Stimulated activated naive B cell treated with anti-CD40 and anti-IgM and Interleukin-4, amounts not matched to agents 10 μg/mL and 1 μg/mL and 100 μg/mL, for 72 hours (primary cell): ENCODE data around the gene EXOC6.
A peak's percentile ranks its signal among the peaks of the same experiment; 100 is the strongest.

Source experiments
- ATAC-seq, 2 donors: fragments of 150-1000 bp; cut with Tn5 transposase; replicated peaks; 2 replicates each; pipeline ENCODE4 v1.10.0; 2021; ENCODE audit warnings: moderate library complexity in 1 of 2
- DNase-seq: peaks from one replicate; pipeline ENCODE4 v3.0.0; 2021
- H3K27ac Mint-ChIP-seq: one replicate; pipeline ENCODE4 v1.8.0; 2022; ENCODE audit warnings: mild to moderate bottlenecking, mixed read lengths
- H3K27me3 Mint-ChIP-seq, 2 donors: one replicate each; pipeline ENCODE4 v1.8.0; 2022; ENCODE audit warnings: mixed read lengths in 2 of 2
- H3K36me3 Mint-ChIP-seq, 2 donors: one replicate each; pipeline ENCODE4 v1.8.0; 2022; ENCODE audit warnings: mixed read lengths in 2 of 2, mild to moderate bottlenecking in 1 of 2
- H3K4me1 Mint-ChIP-seq, 2 donors: one replicate each; pipeline ENCODE4 v1.8.0; 2022; ENCODE audit warnings: mixed read lengths in 2 of 2, mild to moderate bottlenecking in 1 of 2
- H3K4me3 Mint-ChIP-seq, 2 donors: one replicate each; pipeline ENCODE4 v1.8.0; 2022; ENCODE audit warnings: mild to moderate bottlenecking in 2 of 2, mixed read lengths in 2 of 2, moderate library complexity in 1 of 2
- H3K9me3 Mint-ChIP-seq, 2 donors: one replicate each; pipeline ENCODE4 v1.8.0; 2022; ENCODE audit warnings: mixed read lengths in 2 of 2, mild to moderate bottlenecking in 1 of 2

The EXOC6 gene

DNA sequence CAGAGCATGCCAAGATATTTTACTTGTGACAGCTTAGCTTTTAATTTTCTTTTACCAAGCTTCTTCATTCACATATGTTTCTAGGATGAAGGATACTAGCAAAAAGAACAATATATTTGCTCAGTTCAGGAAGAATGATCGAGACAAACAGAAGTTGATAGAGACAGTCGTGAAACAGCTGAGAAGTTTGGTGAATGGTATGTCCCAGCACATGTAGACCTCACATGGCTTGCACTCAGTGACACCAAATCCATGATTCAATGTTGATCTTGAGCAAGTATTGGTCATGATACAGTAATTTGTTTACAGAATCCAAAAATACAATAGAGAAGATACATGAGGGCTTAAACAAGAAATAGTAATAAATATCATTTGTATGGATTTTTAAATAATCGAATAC, 209.8 kb downstream of the EXOC6 start:
- H3K9me3 Mint-ChIP-seq = no peaks in the 10 kb centered on the region
- DNase-seq (no peak), ATAC-seq (no peak)
- H3K27ac Mint-ChIP-seq = no peak overlapping the region
- H3K27me3 Mint-ChIP-seq = peaks cover 20 to 33% of the 10 kb centered on the region in 2 donors
- H3K4me1 Mint-ChIP-seq = peaks cover 19 to 27% of the 10 kb centered on the region in 2 donors
- no peak overlapping the region for H3K4me3 Mint-ChIP-seq
- H3K36me3 Mint-ChIP-seq = peaks cover 19 to 32% of the 10 kb centered on the region in 2 donors

- Mint-ChIP-seq H3K27ac (peak within 1 kb of the TSS; percentile 80), H3K27me3 (peaks cover 38 to 52% of the 10 kb centered on the region in 2 donors), H3K4me1 (peaks cover 23 to 31% of the 10 kb centered on the region in 2 donors), H3K4me3 (peak within 1 kb of the TSS; percentile 87 to 92), H3K36me3 (peaks cover 19 to 32% of the 10 kb centered on the region in 2 donors), H3K9me3 (no peaks in the 10 kb centered on the region)
- DNase-seq (no peak), ATAC-seq (no peak)
These were observed 211.9 kb downstream of the EXOC6 start, which contains the start of gene CYP26C1 for GRCh38 chr10:93059975-93060886. Gene CYP26C1, plus strand, starts transcription at chr10:93060798. Its CDS starts 466 bp downstream, at chr10:93061264.

GRCh38 chr10:93060887-93061593, 212.7 kb downstream of the EXOC6 start:
- Mint-ChIP-seq H3K4me3 (peak overlapping the region; percentile 87 to 92), H3K36me3 (peaks cover 19 to 29% of the 10 kb centered on the region in 2 donors), H3K27ac (peak overlapping the region; percentile 80), H3K4me1 (peaks cover 23 to 37% of the 10 kb centered on the region in 2 donors), H3K9me3 (no peaks in the 10 kb centered on the region), H3K27me3 (peaks cover 43 to 58% of the 10 kb centered on the region in 2 donors)
- ATAC-seq (no peak), DNase-seq (no peak)

GRCh38 chr10:93061594-93062513, 213.5 kb downstream of the EXOC6 start:
- ATAC-seq (peak; percentile 65 to 73), DNase-seq (no peak)
- H3K27me3 Mint-ChIP-seq = peaks cover 50 to 64% of the 10 kb centered on the region in 2 donors
- peak overlapping the region; percentile 87 for H3K27ac Mint-ChIP-seq
- peaks cover 23 to 37% of the 10 kb centered on the region in 2 donors for H3K4me1 Mint-ChIP-seq
- H3K36me3 Mint-ChIP-seq = peaks cover 19 to 28% of the 10 kb centered on the region in 2 donors
- H3K9me3 Mint-ChIP-seq = no peaks in the 10 kb centered on the region
- peak overlapping the region; percentile 87 to 92 for H3K4me3 Mint-ChIP-seq

DNA sequence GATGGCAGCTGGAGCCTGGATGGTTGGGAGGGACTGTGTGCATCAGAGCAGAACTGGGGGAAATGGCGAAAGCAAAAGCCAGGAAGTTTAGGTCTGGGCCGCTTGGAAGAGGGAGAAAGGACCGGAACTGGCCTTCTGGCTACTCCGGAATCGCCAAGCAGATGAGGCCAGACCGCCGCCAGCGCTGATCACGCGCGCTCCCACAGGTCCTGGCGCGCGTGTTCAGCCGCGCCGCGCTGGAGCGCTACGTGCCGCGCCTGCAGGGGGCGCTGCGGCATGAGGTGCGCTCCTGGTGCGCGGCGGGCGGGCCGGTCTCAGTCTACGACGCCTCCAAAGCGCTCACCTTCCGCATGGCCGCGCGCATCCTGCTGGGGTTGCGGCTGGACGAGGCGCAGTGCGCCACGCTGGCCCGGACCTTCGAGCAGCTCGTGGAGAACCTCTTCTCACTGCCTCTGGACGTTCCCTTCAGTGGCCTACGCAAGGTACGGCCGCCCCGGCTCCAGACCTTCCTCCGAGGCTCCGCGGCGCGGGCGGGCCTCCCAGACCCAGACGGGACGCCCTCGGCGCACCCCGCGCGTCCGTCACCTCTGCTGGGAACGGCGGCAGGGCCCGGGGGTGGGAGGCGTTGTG, 214.3 kb downstream of the EXOC6 start:
- peak; percentile 80 to 83 for ATAC-seq
- Mint-ChIP-seq H3K9me3 (no peaks in the 10 kb centered on the region), H3K4me1 (peaks cover 23 to 37% of the 10 kb centered on the region in 2 donors), H3K36me3 (peaks cover 17 to 24% of the 10 kb centered on the region in 2 donors), H3K4me3 (peak overlapping the region; percentile 87 to 92), H3K27ac (peak overlapping the region; percentile 87), H3K27me3 (peaks cover 58 to 72% of the 10 kb centered on the region in 2 donors)
- DNase-seq = no peak

DNA sequence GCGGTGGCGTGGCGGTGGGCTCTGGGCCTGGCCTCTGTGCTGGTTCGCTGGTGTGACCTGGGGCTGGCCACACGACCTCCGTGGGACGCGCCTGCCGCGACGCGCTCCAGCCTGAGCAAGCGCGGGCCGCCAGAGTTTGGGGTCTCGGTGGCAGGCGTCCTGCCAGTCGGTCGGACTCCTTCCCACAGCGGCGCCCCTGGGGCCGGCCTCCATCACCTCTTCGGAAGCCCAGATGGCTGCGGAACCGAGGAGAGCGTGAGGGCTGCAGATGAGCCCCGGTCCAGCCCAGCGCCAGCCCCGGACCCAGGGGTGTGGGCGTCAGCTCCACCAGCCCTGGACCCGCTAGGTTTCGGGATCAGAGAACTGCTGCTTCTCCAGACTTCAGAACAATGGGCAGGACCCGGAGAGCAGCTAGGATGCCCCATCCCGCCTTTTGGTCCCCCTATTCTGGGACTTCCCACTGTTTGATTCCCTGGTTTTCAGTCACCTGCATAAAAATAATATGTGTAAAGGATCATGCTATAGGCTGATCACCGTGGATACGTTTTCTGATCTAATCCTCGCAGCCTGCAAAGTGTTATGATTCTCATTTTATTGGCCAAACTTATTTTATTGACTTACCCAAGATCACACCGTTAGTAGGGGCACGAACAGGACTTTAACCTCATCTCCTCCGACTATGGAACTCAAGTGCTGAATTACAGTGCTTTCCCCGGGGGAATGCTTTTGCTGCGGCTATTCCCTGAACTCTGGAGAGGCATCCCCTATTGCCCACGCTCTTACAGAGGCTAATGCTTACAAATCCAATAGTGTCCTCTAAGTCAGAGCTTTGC, 215.0 kb downstream of the EXOC6 start:
- ATAC-seq (no peak), DNase-seq (no peak)
- Mint-ChIP-seq H3K27me3 (peaks cover 61 to 79% of the 10 kb centered on the region in 2 donors), H3K4me1 (peaks cover 24 to 41% of the 10 kb centered on the region in 2 donors), H3K9me3 (no peaks in the 10 kb centered on the region), H3K4me3 (peak overlapping the region in 1 of 2 donors; percentile 92), H3K36me3 (peaks cover 13 to 19% of the 10 kb centered on the region in 2 donors), H3K27ac (no peak overlapping the region)

GRCh38 chr10:93063977-93064660, 215.8 kb downstream of the EXOC6 start:
- H3K4me1 Mint-ChIP-seq = peaks cover 29 to 48% of the 10 kb centered on the region in 2 donors
- ATAC-seq (no peak), DNase-seq (no peak)
- H3K4me3 Mint-ChIP-seq = no peak overlapping the region
- peaks cover 11 to 15% of the 10 kb centered on the region in 2 donors for H3K36me3 Mint-ChIP-seq
- H3K27ac Mint-ChIP-seq = no peak overlapping the region
- no peaks in the 10 kb centered on the region for H3K9me3 Mint-ChIP-seq
- peaks cover 69 to 87% of the 10 kb centered on the region in 2 donors for H3K27me3 Mint-ChIP-seq

- no peak for ATAC-seq
- H3K9me3 Mint-ChIP-seq = no peaks in the 10 kb centered on the region
- H3K4me1 Mint-ChIP-seq = peaks cover 25 to 44% of the 10 kb centered on the region in 2 donors
- peaks cover 70 to 89% of the 10 kb centered on the region in 2 donors for H3K27me3 Mint-ChIP-seq
- peaks cover 5 to 6% of the 10 kb centered on the region in 2 donors for H3K36me3 Mint-ChIP-seq
- no peak for DNase-seq
- H3K4me3 Mint-ChIP-seq = no peak overlapping the region
- peak overlapping the region; percentile 68 for H3K27ac Mint-ChIP-seq
These were observed 216.7 kb downstream of the EXOC6 start for GRCh38 chr10:93064874-93065660.

GRCh38 chr10:93065675-93066543, 217.6 kb downstream of the EXOC6 start:
- ATAC-seq (no peak), DNase-seq (no peak)
- peaks cover 77 to 89% of the 10 kb centered on the region in 2 donors for H3K27me3 Mint-ChIP-seq
- H3K4me3 Mint-ChIP-seq = peak overlapping the region in 1 of 2 donors; percentile 41
- no peaks in the 10 kb centered on the region for H3K9me3 Mint-ChIP-seq
- H3K27ac Mint-ChIP-seq = peak overlapping the region; percentile 68
- H3K4me1 Mint-ChIP-seq = peaks cover 23 to 44% of the 10 kb centered on the region in 2 donors
- H3K36me3 Mint-ChIP-seq = peaks cover 4% of the 10 kb centered on the region in 2 donors

- Mint-ChIP-seq H3K9me3 (no peaks in the 10 kb centered on the region), H3K36me3 (peaks cover under 1 to 2% of the 10 kb centered on the region in 2 donors), H3K4me3 (peak overlapping the region; percentile 1 to 41), H3K27ac (peak overlapping the region; percentile 49), H3K27me3 (peaks cover 80 to 89% of the 10 kb centered on the region in 2 donors), H3K4me1 (peaks cover 24 to 44% of the 10 kb centered on the region in 2 donors)
- no peak for DNase-seq
- ATAC-seq = no peak
These were observed 218.2 kb downstream of the EXOC6 start for GRCh38 chr10:93066544-93066913.
